Mesothelial cell of epicardium (in vitro differentiated cells): ENCODE data around the gene NFKBIB. TPM values are rescaled to one million over a fixed set of nuclear protein-coding genes. Genes with fewer than 3 reads are reported as not detected.

Source experiments
- DNase-seq, 2 experiments: peaks; one replicate each; pipeline ENCODE4 v3.0.0; 2021; ENCODE audit warnings: low spot score in 2 of 2; ENCODE audit not compliant: unreplicated experiment in 2 of 2
- H3K27ac Mint-ChIP-seq: 2 replicates; pipeline ENCODE4 v1.8.0; 2021; ENCODE audit warnings: mixed read lengths
- H3K27me3 Mint-ChIP-seq: 2 replicates; pipeline ENCODE4 v1.8.0; 2021; ENCODE audit warnings: low read depth, mixed read lengths
- H3K36me3 Mint-ChIP-seq: 2 replicates; pipeline ENCODE4 v1.8.0; 2021; ENCODE audit warnings: mixed read lengths
- H3K4me1 Mint-ChIP-seq: 2 replicates; pipeline ENCODE4 v1.8.0; 2021; ENCODE audit warnings: mixed read lengths
- H3K4me3 Mint-ChIP-seq: 2 replicates; pipeline ENCODE4 v1.8.0; 2021; ENCODE audit warnings: mild to moderate bottlenecking, moderate library complexity, mixed read lengths
- H3K9me3 Mint-ChIP-seq: 2 replicates; pipeline ENCODE4 v1.8.0; 2021; ENCODE audit warnings: mixed read lengths
- CTCF ChIP-seq: fragments of 200-600 bp; sonication (generic); IDR thresholded peaks from one replicate; pipeline ENCODE4 v1.5.0; 2021; ENCODE audit warnings: antibody characterized with exemption; ENCODE audit not compliant: unreplicated experiment
- total RNA-seq: library from RNA; stranded (reverse); gene quantifications from 3 replicates; pipeline ENCODE4 v1.2.1, GENCODE V29; 2021

Gene NFKBIB
- total RNA-seq, 1 donor from 2014 or later = 13.9 TPM

GRCh38 chr19:38952395-38953165 lies 52.8 kb downstream of the NFKBIB start:
- no peaks in the 10 kb centered on the region for H3K9me3 Mint-ChIP-seq
- no peak overlapping the region for H3K4me3 Mint-ChIP-seq
- H3K27ac Mint-ChIP-seq = peak overlapping the region; percentile 3
- H3K36me3 Mint-ChIP-seq = peaks cover 27% of the 10 kb centered on the region
- H3K27me3 Mint-ChIP-seq = no peaks in the 10 kb centered on the region
- no peak for DNase-seq
- no peak for TF ChIP-seq CTCF
- peaks cover 13% of the 10 kb centered on the region for H3K4me1 Mint-ChIP-seq

GRCh38 chr19:38953677-38954076 lies 53.9 kb downstream of the NFKBIB start:
- Mint-ChIP-seq H3K4me3 (no peak overlapping the region), H3K36me3 (peaks cover 23% of the 10 kb centered on the region), H3K27me3 (no peaks in the 10 kb centered on the region), H3K27ac (no peak overlapping the region), H3K9me3 (no peaks in the 10 kb centered on the region), H3K4me1 (peaks cover 13% of the 10 kb centered on the region)
- no peak for DNase-seq
- no peak for TF ChIP-seq CTCF

- DNase-seq = no peak
- Mint-ChIP-seq H3K27me3 (no peaks in the 10 kb centered on the region), H3K4me1 (peaks cover 5% of the 10 kb centered on the region), H3K27ac (no peak overlapping the region), H3K4me3 (no peak overlapping the region), H3K9me3 (no peaks in the 10 kb centered on the region), H3K36me3 (peaks cover 17% of the 10 kb centered on the region)
- TF ChIP-seq CTCF = no peak
Observed at GRCh38 chr19:38956264-38956663, 56.5 kb downstream of the NFKBIB start.

- Mint-ChIP-seq H3K27ac (no peak overlapping the region), H3K36me3 (peaks cover 10% of the 10 kb centered on the region), H3K27me3 (no peaks in the 10 kb centered on the region), H3K4me1 (peaks cover 6% of the 10 kb centered on the region), H3K4me3 (no peak overlapping the region), H3K9me3 (no peaks in the 10 kb centered on the region)
- DNase-seq = no peak
- no peak for TF ChIP-seq CTCF
Observed at GRCh38 chr19:38958301-38958700, 58.5 kb downstream of the NFKBIB start.

Other genes with a start within 250 kb of the NFKBIB start
- gene CAPN12, start 155.5 kb upstream of the NFKBIB start, total RNA-seq = 6.1 to 6.8 TPM (median 6.7 TPM) in 3 replicates
- gene LGALS7, start 126.5 kb upstream of the NFKBIB start, total RNA-seq = not detected in 3 replicates
- 1.2 TPM in 1 of 3 replicates, not detected in the others for gene LGALS7B, start 110.8 kb upstream of the NFKBIB start, total RNA-seq
- 1.4 to 3.0 TPM (median 1.6 TPM) in 3 replicates for gene LGALS4, start 87.0 kb upstream of the NFKBIB start, total RNA-seq
- 79.5 to 91.4 TPM (median 85.9 TPM) in 3 replicates for gene ECH1, start 68.2 kb upstream of the NFKBIB start, total RNA-seq
- gene HNRNPL, start 50.0 kb upstream of the NFKBIB start, total RNA-seq = 423 to 443 TPM (median 425 TPM) in 3 replicates
- 2.1 to 3.3 TPM (median 2.3 TPM) in 3 replicates for gene RINL, start 21.7 kb upstream of the NFKBIB start, total RNA-seq
- 45.2 to 46.5 TPM (median 45.7 TPM) in 3 replicates for gene SIRT2, start 351 bp upstream of the NFKBIB start, total RNA-seq
- 1.8 to 2.2 TPM (median 2.0 TPM) in 3 replicates for gene CCER2, start 12.2 kb downstream of the NFKBIB start, total RNA-seq
- 59.0 to 70.7 TPM (median 61.3 TPM) in 3 replicates for gene SARS2, start 30.8 kb downstream of the NFKBIB start, total RNA-seq
- 22.3 to 24.3 TPM (median 23.5 TPM) in 3 replicates for gene MRPS12, start 31.0 kb downstream of the NFKBIB start, total RNA-seq
- gene FBXO17, start 75.8 kb downstream of the NFKBIB start, total RNA-seq = 72.7 to 77.3 TPM (median 72.8 TPM) in 3 replicates
- 9.5 to 10.2 TPM (median 9.6 TPM) in 3 replicates for gene FBXO27, start 132.6 kb downstream of the NFKBIB start, total RNA-seq
- not detected in 3 replicates for gene ACP7, start 184.4 kb downstream of the NFKBIB start, total RNA-seq
- gene PAK4, start 225.8 kb downstream of the NFKBIB start, total RNA-seq = 101 to 103 TPM (median 102 TPM) in 3 replicates